BJ (cell line): ENCODE data around the gene SYNJ2. TPM values are rescaled to one million over a fixed set of nuclear protein-coding genes. Genes with fewer than 3 reads are reported as not detected.

ENCODE experiments used
- CTCF ChIA-PET: fragments of 350-600 bp; formaldehyde crosslinking; extraction: SDS; loops from one replicate; lab custom pipeline; 2021; ENCODE audit warnings: antibody characterized with exemption, inconsistent platforms; lab: Yijun Ruan, JAX
- POLR2A ChIA-PET: fragments of 300-600 bp; sonication (Branson Sonifier 250); formaldehyde crosslinking; extraction: SDS; loops from one replicate; lab custom pipeline; 2021; ENCODE audit warnings: antibody characterized with exemption; lab: Charles Lee
- DNase-seq: peaks from one replicate; pipeline ENCODE4 v3.0.0-alpha.2; 2011; ENCODE audit warnings: low read depth
- H3K27me3 ChIP-seq: 2 replicates; pipeline ENCODE4 v1.6.0; 2011; ENCODE audit warnings: low read length; ENCODE audit not compliant: control insufficient read depth, insufficient read depth
- H3K36me3 ChIP-seq: 2 replicates; pipeline ENCODE4 v1.5.1; 2011; ENCODE audit warnings: low read length; ENCODE audit not compliant: control insufficient read depth, insufficient read depth
- H3K4me3 ChIP-seq: 2 replicates; pipeline ENCODE4 v1.5.1; 2011; ENCODE audit warnings: low read depth, mild to moderate bottlenecking, control low read depth, low read length
- CTCF ChIP-seq: IDR thresholded peaks from 2 replicates; pipeline ENCODE4 v1.5.1; 2011; ENCODE audit warnings: low read depth, mild to moderate bottlenecking, control low read depth, inconsistent platforms, low read length, moderate library complexity; ENCODE audit not compliant: insufficient read depth
- polyA plus RNA-seq: library from polyadenylated mRNA; depleted of rRNA; stranded (reverse); fragments of >200 nt; gene quantifications from 2 replicates; pipeline ENCODE4 v1.2.3, GENCODE V29; 2011

The SYNJ2 gene
- polyA plus RNA-seq, 1 experiment = 29.9 TPM

- CTCF ChIA-PET = interaction anchor here (1.9 kb wide), 1 partner anchor 11 kb away, joined by 5 read pairs; no protein-coding TSS in a partner anchor
Observed at GRCh38 chr6:157976345-157977175, 5.1 kb upstream of the SYNJ2 start.

GRCh38 chr6:157977176-157977804, 4.4 kb upstream of the SYNJ2 start:
- H3K36me3 ChIP-seq = no peaks in the 10 kb centered on the region
- no peaks in the 10 kb centered on the region for H3K27me3 ChIP-seq
- ChIA-PET POLR2A (no interaction called here), CTCF (interaction anchor here (1.9 kb wide), 1 partner anchor 12 kb away, joined by 5 read pairs; no protein-coding TSS in a partner anchor)
- no peak for DNase-seq
- no peak overlapping the region for H3K4me3 ChIP-seq
- no peak for TF ChIP-seq CTCF

More at GRCh38 chr6:157976345-157977175, 5.1 kb upstream of the SYNJ2 start:
- no peaks in the 10 kb centered on the region for H3K27me3 ChIP-seq
- TF ChIP-seq CTCF = no peak
- H3K36me3 ChIP-seq = no peaks in the 10 kb centered on the region
- no peak overlapping the region for H3K4me3 ChIP-seq
- POLR2A ChIA-PET = interaction anchor here (0.5 kb wide), 1 partner anchor 584 kb away, joined by 3 read pairs; no protein-coding TSS in a partner anchor
- no peak for DNase-seq

DNA sequence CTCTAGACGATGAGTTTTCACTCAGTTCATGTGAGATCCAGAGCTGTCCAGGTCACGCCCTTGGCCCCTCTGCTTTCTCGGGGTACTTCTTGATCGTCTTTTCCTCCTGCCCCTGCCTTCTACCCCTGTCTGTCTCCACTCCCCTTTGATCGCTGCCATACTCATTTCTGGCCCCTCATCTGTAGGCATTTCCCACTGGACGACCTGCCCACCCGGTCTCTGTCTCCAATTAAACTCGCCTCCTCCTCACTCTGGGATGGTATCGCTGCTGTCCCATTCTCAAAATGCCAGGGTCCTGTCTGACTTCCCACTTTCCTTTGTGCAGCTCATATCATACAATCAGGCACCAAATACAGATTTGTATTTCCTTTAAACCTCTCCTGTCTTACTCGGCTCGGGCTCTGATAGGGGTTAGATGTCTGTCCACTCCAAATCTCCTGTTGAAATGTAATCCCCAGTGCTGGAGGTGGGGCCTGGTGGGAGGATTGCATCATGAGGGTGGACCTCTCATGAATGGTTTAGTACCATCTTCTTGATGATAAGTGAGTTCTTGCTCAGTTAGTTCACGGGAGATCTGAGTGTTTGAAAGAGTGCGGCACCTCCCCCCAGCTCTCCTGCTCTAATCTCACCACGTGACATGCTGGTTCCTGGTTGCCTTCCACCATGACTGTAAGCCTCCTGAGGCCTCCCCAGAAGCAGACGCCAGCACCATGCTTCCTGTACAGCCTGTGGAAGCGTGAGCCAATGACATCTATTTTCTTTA, 3.5 kb upstream of the SYNJ2 start:
- no peak for DNase-seq
- Histone ChIP-seq H3K36me3 (no peaks in the 10 kb centered on the region), H3K27me3 (no peaks in the 10 kb centered on the region), H3K4me3 (no peak overlapping the region)
- ChIA-PET CTCF (no interaction called here), POLR2A (no interaction called here)
- no peak for TF ChIP-seq CTCF

- Histone ChIP-seq H3K27me3 (no peaks in the 10 kb centered on the region), H3K4me3 (no peak overlapping the region), H3K36me3 (no peaks in the 10 kb centered on the region)
- DNase-seq = no peak
- ChIA-PET CTCF (no interaction called here), POLR2A (no interaction called here)
- TF ChIP-seq CTCF = no peak
Observed at GRCh38 chr6:157980288-157981131, 1.2 kb upstream of the SYNJ2 start.
